DND-41 (cell line): ENCODE measurements around the gene ENPEP.

Experiments used
- ATAC-seq: fragments of 200-7000 bp; cut with Tn5 transposase; 3 replicates; pipeline ENCODE4 v1.9.1; 2021; ENCODE audit warnings: low read depth; ENCODE audit not compliant: insufficient read depth
- DNase-seq: peaks from one replicate; pipeline ENCODE4 v3.0.0-alpha.2; 2020
- H2AFZ ChIP-seq: 2 replicates; pipeline ENCODE4 v1.6.0; 2012; ENCODE audit warnings: low read depth, low read length
- H3K27ac ChIP-seq: 2 replicates; pipeline ENCODE4 v1.5.1; 2012; ENCODE audit warnings: low read length, inconsistent platforms
- H3K27me3 ChIP-seq: fragments of 200-600 bp; sonication (generic); 2 replicates; pipeline ENCODE4 v1.6.0; 2012; ENCODE audit warnings: low read length, mild to moderate bottlenecking, inconsistent platforms; ENCODE audit not compliant: insufficient read depth, poor library complexity
- H3K36me3 ChIP-seq: 2 replicates; pipeline ENCODE4 v1.5.1; 2012; ENCODE audit warnings: low read length, inconsistent platforms; ENCODE audit not compliant: insufficient read depth
- H3K4me1 ChIP-seq: 2 replicates; pipeline ENCODE4 v1.5.1; 2012; ENCODE audit warnings: mild to moderate bottlenecking, low read length; ENCODE audit not compliant: insufficient read depth
- H3K4me2 ChIP-seq: 2 replicates; pipeline ENCODE4 v1.6.0; 2012; ENCODE audit warnings: mild to moderate bottlenecking, moderate library complexity, low read length, inconsistent platforms; ENCODE audit not compliant: insufficient read depth
- H3K4me3 ChIP-seq, 2 experiments: fragments of 200-600 bp in 1 of 2; shearing (Covaris generic) in 1 of 2; 2 replicates each; pipeline ENCODE4 v1.5.1; 2012 to 2016; ENCODE audit warnings: inconsistent platforms in 2 of 2, low read length in 2 of 2, mild to moderate bottlenecking in 2 of 2, low read depth in 1 of 2, moderate library complexity in 1 of 2
- H3K79me2 ChIP-seq: 2 replicates; pipeline ENCODE4 v1.6.0; 2012; ENCODE audit warnings: low read length, inconsistent platforms; ENCODE audit not compliant: insufficient read depth
- H3K9ac ChIP-seq: 2 replicates; pipeline ENCODE4 v1.6.0; 2012; ENCODE audit warnings: low read depth, mild to moderate bottlenecking, inconsistent platforms, low read length, moderate library complexity
- H3K9me3 ChIP-seq: 2 replicates; pipeline ENCODE4 v1.5.1; 2012; ENCODE audit warnings: low read length, moderate library complexity, mild to moderate bottlenecking, inconsistent platforms; ENCODE audit not compliant: insufficient read depth, severe bottlenecking
- H4K20me1 ChIP-seq: 2 replicates; pipeline ENCODE4 v1.6.0; 2012; ENCODE audit warnings: low read length; ENCODE audit not compliant: insufficient read depth
- CTCF ChIP-seq: IDR thresholded peaks from 2 replicates; pipeline ENCODE4 v1.5.1; 2012; ENCODE audit warnings: borderline replicate concordance, low read length, moderate library complexity, mild to moderate bottlenecking; ENCODE audit not compliant: poor library complexity, severe bottlenecking; ENCODE audit errors: extremely low read depth
- EZH2 ChIP-seq: IDR thresholded peaks from 3 replicates; pipeline ENCODE4 v1.6.1; 2012; ENCODE audit warnings: borderline replicate concordance, low read depth, mild to moderate bottlenecking, moderate library complexity, low read length, inconsistent platforms; ENCODE audit not compliant: severe bottlenecking

Gene ENPEP

GRCh38 chr4:110454441-110454840 lies 21.5 kb upstream of the ENPEP start:
- Histone ChIP-seq H4K20me1 (no peaks in the 10 kb centered on the region), H2AFZ (no peak overlapping the region), H3K79me2 (no peaks in the 10 kb centered on the region), H3K27me3 (no peaks in the 10 kb centered on the region), H3K4me2 (no peak overlapping the region), H3K9me3 (no peaks in the 10 kb centered on the region), H3K27ac (no peak overlapping the region), H3K4me1 (no peaks in the 10 kb centered on the region), H3K9ac (no peak overlapping the region), H3K4me3 (no peak overlapping the region), H3K36me3 (no peaks in the 10 kb centered on the region)
- TF ChIP-seq CTCF = no peak
- TF ChIP-seq EZH2 = no peak
- ATAC-seq (no peak), DNase-seq (no peak)

GRCh38 chr4:110458494-110459266 lies 17.3 kb upstream of the ENPEP start:
- H3K79me2 ChIP-seq = no peaks in the 10 kb centered on the region
- ATAC-seq (no peak), DNase-seq (no peak)
- no peaks in the 10 kb centered on the region for H3K4me1 ChIP-seq
- no peaks in the 10 kb centered on the region for H3K9me3 ChIP-seq
- TF ChIP-seq CTCF (no peak), EZH2 (no peak)
- no peak overlapping the region for H3K9ac ChIP-seq
- no peak overlapping the region for H3K4me3 ChIP-seq
- no peaks in the 10 kb centered on the region for H4K20me1 ChIP-seq
- H3K27ac ChIP-seq = no peak overlapping the region
- H3K27me3 ChIP-seq = no peaks in the 10 kb centered on the region
- no peak overlapping the region for H2AFZ ChIP-seq
- no peaks in the 10 kb centered on the region for H3K36me3 ChIP-seq
- H3K4me2 ChIP-seq = no peak overlapping the region

GRCh38 chr4:110460074-110460746 lies 15.7 kb upstream of the ENPEP start:
- H3K4me1 ChIP-seq = no peaks in the 10 kb centered on the region
- no peaks in the 10 kb centered on the region for H3K79me2 ChIP-seq
- H3K4me3 ChIP-seq = no peak overlapping the region
- ATAC-seq (no peak), DNase-seq (no peak)
- no peaks in the 10 kb centered on the region for H3K9me3 ChIP-seq
- no peak overlapping the region for H3K9ac ChIP-seq
- no peaks in the 10 kb centered on the region for H4K20me1 ChIP-seq
- no peak overlapping the region for H3K27ac ChIP-seq
- H3K4me2 ChIP-seq = no peak overlapping the region
- H2AFZ ChIP-seq = no peak overlapping the region
- TF ChIP-seq EZH2 (no peak), CTCF (no peak)
- H3K27me3 ChIP-seq = no peaks in the 10 kb centered on the region
- H3K36me3 ChIP-seq = no peaks in the 10 kb centered on the region
